ENCODE measurements around the gene C3orf52.

DNA sequence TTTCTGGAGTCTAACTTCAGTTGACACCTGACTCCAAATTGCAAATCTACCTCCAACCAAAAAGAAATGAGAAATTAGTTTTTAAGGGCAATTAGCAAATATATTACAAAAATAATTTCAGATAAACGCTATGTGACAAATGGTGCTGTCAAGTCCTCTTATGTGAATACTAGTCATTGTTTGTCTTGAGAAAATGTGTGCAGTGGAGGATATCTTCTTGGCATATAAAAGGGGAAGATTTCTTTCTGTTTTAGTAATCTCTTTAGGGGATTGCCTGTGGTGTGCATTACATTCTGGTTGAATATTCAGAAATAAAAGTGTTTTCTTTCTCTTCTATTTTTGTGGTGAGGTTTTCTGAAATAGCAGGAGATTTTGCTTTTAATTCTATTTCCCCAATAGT lies 49.9 kb downstream of the C3orf52 start:
- TF ChIP-seq IRF1 (CRISPR knock-in tag; IDR thresholded peaks at IDR 0.05) (no peak), TP53 (CRISPR knock-in tag; IDR thresholded peaks at IDR 0.05) (no peak)

All from WTC11 (cell line).